ENCODE measurements around the gene DPH5. TPM values are rescaled to one million over a fixed set of nuclear protein-coding genes. Genes with fewer than 3 reads are reported as not detected.
A peak's percentile ranks its signal among the peaks of the same experiment; 100 is the strongest.

Gene DPH5
- total RNA-seq, 1 donor from 2014 or later = 51.9 TPM

- peaks cover 44% of the 10 kb centered on the region for H3K4me1 Mint-ChIP-seq
- no peak for ATAC-seq (ENCODE audit: low read depth)
- intact Hi-C loops (cut with micrococcal nuclease) = no loop called here
- POLR2A ChIA-PET = interaction anchor here (0.9 kb wide), 1 partner anchor 13 kb away, joined by 5 read pairs; no protein-coding TSS in a partner anchor
- H3K9me3 Mint-ChIP-seq = peaks cover 11% of the 10 kb centered on the region
- peaks cover 26% of the 10 kb centered on the region for H3K36me3 Mint-ChIP-seq (ENCODE audit: low read depth)
- no peak for DNase-seq
- no peaks in the 10 kb centered on the region for H3K27me3 Mint-ChIP-seq
- peak overlapping the region; percentile 79 for H3K27ac Mint-ChIP-seq
- no peak overlapping the region for H3K4me3 Mint-ChIP-seq
- TF ChIP-seq CTCF (IDR thresholded peaks at IDR 0.05) = no peak
- CTCF ChIA-PET = interaction anchor here (1.1 kb wide), 1 partner anchor 244 kb away, joined by 4 read pairs; no protein-coding TSS in a partner anchor
Measured at GRCh38 chr1:101044259-101044658, 18.7 kb upstream of the DPH5 start.

- no peaks in the 10 kb centered on the region for H3K27me3 Mint-ChIP-seq
- ChIA-PET POLR2A (interaction anchor here (0.9 to 1.2 kb wide), 2 partner anchors 12 to 194 kb away, joined by 3 to 5 read pairs; no protein-coding TSS in a partner anchor), CTCF (interaction anchor here (1.1 kb wide), 1 partner anchor 245 kb away, joined by 4 read pairs; no protein-coding TSS in a partner anchor)
- intact Hi-C loops (cut with micrococcal nuclease) = no loop called here
- peaks cover 31% of the 10 kb centered on the region for H3K36me3 Mint-ChIP-seq (ENCODE audit: low read depth)
- H3K9me3 Mint-ChIP-seq = peaks cover 13% of the 10 kb centered on the region
- peaks cover 45% of the 10 kb centered on the region for H3K4me1 Mint-ChIP-seq
- TF ChIP-seq CTCF (IDR thresholded peaks at IDR 0.05) = no peak
- H3K27ac Mint-ChIP-seq = no peak overlapping the region
- no peak overlapping the region for H3K4me3 Mint-ChIP-seq
- ATAC-seq (ENCODE audit: low read depth) (no peak), DNase-seq (no peak)
Measured at GRCh38 chr1:101043776-101044175, 18.2 kb upstream of the DPH5 start.

GRCh38 chr1:101041300-101041699 is 15.7 kb upstream of the DPH5 start:
- Mint-ChIP-seq H3K4me3 (peak overlapping the region; percentile 16), H3K36me3 (ENCODE audit: low read depth) (peaks cover 48% of the 10 kb centered on the region), H3K27me3 (no peaks in the 10 kb centered on the region), H3K9me3 (peaks cover 17% of the 10 kb centered on the region), H3K4me1 (peaks cover 48% of the 10 kb centered on the region), H3K27ac (peak overlapping the region; percentile 71)
- no peak for ATAC-seq (ENCODE audit: low read depth)
- ChIA-PET CTCF (interaction anchor here (0.9 kb wide), 1 partner anchor 197 kb away, joined by 3 read pairs; no protein-coding TSS in a partner anchor), POLR2A (interaction anchor here (1.3 to 1.8 kb wide), 2 partner anchors 10 to 15 kb away, joined by 4 to 7 read pairs; partner anchors contain the start of gene DPH5)
- no peak for DNase-seq
- intact Hi-C loops (cut with micrococcal nuclease) = loop anchor here (1.0 kb wide), 1 partner anchor 10 kb away; no protein-coding TSS in a partner anchor
- TF ChIP-seq CTCF (IDR thresholded peaks at IDR 0.05) = no peak

GRCh38 chr1:101040666-101041065 is 15.1 kb upstream of the DPH5 start:
- DNase-seq (no peak), ATAC-seq (ENCODE audit: low read depth) (peak; percentile 31)
- intact Hi-C loops (cut with micrococcal nuclease) = loop anchor here (1.0 kb wide), 1 partner anchor 11 kb away; no protein-coding TSS in a partner anchor
- no peak for TF ChIP-seq CTCF (IDR thresholded peaks at IDR 0.05)
- Mint-ChIP-seq H3K27ac (peak overlapping the region; percentile 71), H3K4me3 (no peak overlapping the region), H3K27me3 (no peaks in the 10 kb centered on the region), H3K4me1 (peaks cover 54% of the 10 kb centered on the region), H3K9me3 (peaks cover 17% of the 10 kb centered on the region), H3K36me3 (ENCODE audit: low read depth) (peaks cover 47% of the 10 kb centered on the region)
- CTCF ChIA-PET = interaction anchor here (0.9 kb wide), 1 partner anchor 198 kb away, joined by 3 read pairs; no protein-coding TSS in a partner anchor
- POLR2A ChIA-PET = interaction anchor here (1.3 to 1.8 kb wide), 2 partner anchors 11 to 15 kb away, joined by 4 to 7 read pairs; partner anchors contain the start of gene DPH5

GRCh38 chr1:101039245-101039644 is 13.7 kb upstream of the DPH5 start:
- no peak for DNase-seq
- no peaks in the 10 kb centered on the region for H3K27me3 Mint-ChIP-seq
- POLR2A ChIA-PET = no interaction called here
- H3K9me3 Mint-ChIP-seq = peaks cover 17% of the 10 kb centered on the region
- TF ChIP-seq CTCF (IDR thresholded peaks at IDR 0.05) = no peak
- peaks cover 37% of the 10 kb centered on the region for H3K36me3 Mint-ChIP-seq (ENCODE audit: low read depth)
- H3K4me3 Mint-ChIP-seq = no peak overlapping the region
- intact Hi-C loops (cut with micrococcal nuclease) = no loop called here
- peak overlapping the region; percentile 64 for H3K27ac Mint-ChIP-seq
- H3K4me1 Mint-ChIP-seq = peaks cover 56% of the 10 kb centered on the region
- no peak for ATAC-seq (ENCODE audit: low read depth)
- CTCF ChIA-PET = no interaction called here
